ENCODE results near the gene CYP4A11. TPM values are rescaled to one million over a fixed set of nuclear protein-coding genes. Genes with fewer than 3 reads are reported as not detected.
"Not testable (repeated sequence)": the region's sequence is repeated elsewhere in the genome, so short reads cannot be mapped to it uniquely, and the experiment has no call there.

Gene CYP4A11
- total RNA-seq, 1 experiment from 2014 or later = not detected

- H3K36me3 ChIP-seq (replicated peaks; ENCODE audit: control insufficient read depth, insufficient read depth, low read length) = no peaks in the 10 kb centered on the region
- H3K4me3 ChIP-seq (ENCODE audit: insufficient read depth, low read depth, low read length) = no peak overlapping the region
- H3K27me3 ChIP-seq (ENCODE audit: control insufficient read depth, insufficient read depth, low read length) = no peaks in the 10 kb centered on the region
- DNase-seq = no peak
These were observed 969 bp downstream of the CYP4A11 start for GRCh38 chr1:46940307-46940706.

- Histone ChIP-seq H3K27me3 (ENCODE audit: control insufficient read depth, insufficient read depth, low read length) (no peaks in the 10 kb centered on the region), H3K36me3 (replicated peaks; ENCODE audit: control insufficient read depth, insufficient read depth, low read length) (no peaks in the 10 kb centered on the region), H3K4me3 (ENCODE audit: insufficient read depth, low read depth, low read length) (no peak overlapping the region)
- no peak for DNase-seq
These were observed 4.0 kb downstream of the CYP4A11 start for GRCh38 chr1:46937270-46937669.

- no peaks in the 10 kb centered on the region for H3K27me3 ChIP-seq (ENCODE audit: control insufficient read depth, insufficient read depth, low read length)
- no peaks in the 10 kb centered on the region for H3K36me3 ChIP-seq (replicated peaks; ENCODE audit: control insufficient read depth, insufficient read depth, low read length)
- DNase-seq = no peak
- H3K4me3 ChIP-seq (ENCODE audit: insufficient read depth, low read depth, low read length) = no peak overlapping the region
These were observed 4.5 kb downstream of the CYP4A11 start for GRCh38 chr1:46936788-46937187.

GRCh38 chr1:46934852-46935251 lies 6.4 kb downstream of the CYP4A11 start:
- DNase-seq = peak; percentile 44

GRCh38 chr1:46932020-46932419 lies 9.3 kb downstream of the CYP4A11 start:
- not testable (repeated sequence) for H3K27me3 ChIP-seq (ENCODE audit: control insufficient read depth, insufficient read depth, low read length); H3K36me3 ChIP-seq (replicated peaks; ENCODE audit: control insufficient read depth, insufficient read depth, low read length); DNase-seq; H3K4me3 ChIP-seq (ENCODE audit: insufficient read depth, low read depth, low read length)

More at GRCh38 chr1:46934852-46935251, 6.4 kb downstream of the CYP4A11 start:
- not testable (repeated sequence) for H3K4me3 ChIP-seq (ENCODE audit: insufficient read depth, low read depth, low read length); H3K27me3 ChIP-seq (ENCODE audit: control insufficient read depth, insufficient read depth, low read length); H3K36me3 ChIP-seq (replicated peaks; ENCODE audit: control insufficient read depth, insufficient read depth, low read length)

GRCh38 chr1:46931151-46931550 lies 10.1 kb downstream of the CYP4A11 start:
- no peaks in the 10 kb centered on the region for H3K36me3 ChIP-seq (replicated peaks; ENCODE audit: control insufficient read depth, insufficient read depth, low read length)
- no peak for DNase-seq

GRCh38 chr1:46927249-46927835 lies 13.9 kb downstream of the CYP4A11 start:
- Histone ChIP-seq H3K4me3 (ENCODE audit: insufficient read depth, low read depth, low read length) (no peak overlapping the region), H3K27me3 (ENCODE audit: control insufficient read depth, insufficient read depth, low read length) (no peaks in the 10 kb centered on the region), H3K36me3 (replicated peaks; ENCODE audit: control insufficient read depth, insufficient read depth, low read length) (no peaks in the 10 kb centered on the region)
- DNase-seq = no peak

More at GRCh38 chr1:46931151-46931550, 10.1 kb downstream of the CYP4A11 start:
- no peaks in the 10 kb centered on the region for H3K27me3 ChIP-seq (ENCODE audit: control insufficient read depth, insufficient read depth, low read length)
- H3K4me3 ChIP-seq (ENCODE audit: insufficient read depth, low read depth, low read length) = no peak overlapping the region

- Histone ChIP-seq H3K36me3 (replicated peaks; ENCODE audit: control insufficient read depth, insufficient read depth, low read length) (no peaks in the 10 kb centered on the region), H3K27me3 (ENCODE audit: control insufficient read depth, insufficient read depth, low read length) (no peaks in the 10 kb centered on the region), H3K4me3 (ENCODE audit: insufficient read depth, low read depth, low read length) (no peak overlapping the region)
- DNase-seq = no peak
These were observed 30.5 kb downstream of the CYP4A11 start for GRCh38 chr1:46910790-46911189.

- no peaks in the 10 kb centered on the region for H3K36me3 ChIP-seq (replicated peaks; ENCODE audit: control insufficient read depth, insufficient read depth, low read length)
- no peaks in the 10 kb centered on the region for H3K27me3 ChIP-seq (ENCODE audit: control insufficient read depth, insufficient read depth, low read length)
- DNase-seq = no peak
- no peak overlapping the region for H3K4me3 ChIP-seq (ENCODE audit: insufficient read depth, low read depth, low read length)
These were observed 37.8 kb downstream of the CYP4A11 start for GRCh38 chr1:46903481-46903880.

- H3K27me3 ChIP-seq (ENCODE audit: control insufficient read depth, insufficient read depth, low read length) = no peaks in the 10 kb centered on the region
- no peak overlapping the region for H3K4me3 ChIP-seq (ENCODE audit: insufficient read depth, low read depth, low read length)
- DNase-seq = no peak
- H3K36me3 ChIP-seq (replicated peaks; ENCODE audit: control insufficient read depth, insufficient read depth, low read length) = no peaks in the 10 kb centered on the region
These were observed 40.9 kb downstream of the CYP4A11 start for GRCh38 chr1:46900401-46900800.

GRCh38 chr1:46881656-46882055 lies 59.6 kb downstream of the CYP4A11 start:
- not testable (repeated sequence) for H3K27me3 ChIP-seq (ENCODE audit: control insufficient read depth, insufficient read depth, low read length); DNase-seq; H3K4me3 ChIP-seq (ENCODE audit: insufficient read depth, low read depth, low read length); H3K36me3 ChIP-seq (replicated peaks; ENCODE audit: control insufficient read depth, insufficient read depth, low read length)

Other genes with a start within 250 kb of the CYP4A11 start
- 43.3 and 57.8 TPM in 2 replicates for gene EFCAB14, start 222.4 kb downstream of the CYP4A11 start, total RNA-seq (2014; rRNA removed; shearing (Covaris generic))
- 0.37 TPM in 1 of 2 replicates, not detected in the other for gene CYP4B1, start 142.4 kb downstream of the CYP4A11 start, total RNA-seq (2014; rRNA removed; shearing (Covaris generic))
- 2.0 and 2.9 TPM in 2 replicates for gene CYP4X1, start 82.2 kb upstream of the CYP4A11 start, total RNA-seq (2014; rRNA removed; shearing (Covaris generic))
- not detected in 2 replicates for gene CYP4Z1, start 125.8 kb upstream of the CYP4A11 start, total RNA-seq (2014; rRNA removed; shearing (Covaris generic))
- gene CYP4A22, start 196.0 kb upstream of the CYP4A11 start, total RNA-seq (2014; rRNA removed; shearing (Covaris generic)) = not detected in 2 replicates
- gene PDZK1IP1, start 248.6 kb upstream of the CYP4A11 start, total RNA-seq (2014; rRNA removed; shearing (Covaris generic)) = not detected in 2 replicates